Activated B cell treated with CpG ODN at 0.5 μM for 24 hours (primary cell): Measurements from ENCODE around the gene TGIF1. TPM values are rescaled to one million over a fixed set of nuclear protein-coding genes. Genes with fewer than 3 reads are reported as not detected.

Experiments used
- ATAC-seq: fragments of 200-7000 bp; cut with Tn5 transposase; one replicate; pipeline ENCODE4 v1.10.0; 2021; ENCODE audit warnings: low read depth, mild to moderate bottlenecking, moderate library complexity
- CTCF ChIA-PET: fragments of 350-600 bp; sonication (Branson Sonifier 250); formaldehyde crosslinking; loops from one replicate; lab custom pipeline; 2021; ENCODE audit warnings: antibody characterized with exemption; lab: Charles Lee
- POLR2A ChIA-PET: fragments of 350-600 bp; sonication (Branson Sonifier 250); formaldehyde crosslinking; loops from one replicate; lab custom pipeline; 2021; ENCODE audit warnings: antibody characterized with exemption; lab: Charles Lee
- DNase-seq: peaks from one replicate; pipeline ENCODE4 v3.0.0; 2022
- H3K27ac Mint-ChIP-seq: one replicate; pipeline ENCODE4 v1.8.0; 2020; ENCODE audit warnings: mixed read lengths
- H3K27me3 Mint-ChIP-seq: one replicate; pipeline ENCODE4 v1.8.0; 2021; ENCODE audit warnings: mixed read lengths
- H3K36me3 Mint-ChIP-seq: one replicate; pipeline ENCODE4 v1.8.0; 2021; ENCODE audit warnings: low read depth, mixed read lengths
- H3K4me1 Mint-ChIP-seq: one replicate; pipeline ENCODE4 v1.8.0; 2021; ENCODE audit warnings: mixed read lengths
- H3K4me3 Mint-ChIP-seq: one replicate; pipeline ENCODE4 v1.8.0; 2020; ENCODE audit warnings: mild to moderate bottlenecking, mixed read lengths
- H3K9me3 Mint-ChIP-seq: one replicate; pipeline ENCODE4 v1.8.0; 2020; ENCODE audit warnings: mixed read lengths
- CTCF ChIP-seq: fragments of 200-600 bp; IDR thresholded peaks from one replicate; pipeline ENCODE4 v1.8.0; 2022; ENCODE audit warnings: antibody characterized with exemption, mild to moderate bottlenecking
- intact Hi-C: fragments of 100-400 bp; cut with micrococcal nuclease; formaldehyde crosslinking; loops from one replicate; pipeline ENCODE4 v1.15.1; 2024
- total RNA-seq: library from RNA; stranded (reverse); gene quantifications from 2 replicates; pipeline ENCODE4 v1.2.3, GENCODE V29; 2022

TGIF1 gene
- total RNA-seq: 76.3 and 90.3 TPM in 2 replicates

GRCh38 chr18:3450012-3450798, at the start of gene TGIF1:
Gene TGIF1, plus strand, starts transcription at chr18:3450172. Its CDS starts 318 bp downstream, at chr18:3450490.
- intact Hi-C loops: loop anchor here (2.0 to 5.0 kb wide), 5 partner anchors 45 to 808 kb away; partner anchors contain the start of gene MYL12B
- CTCF ChIA-PET: interaction anchor here (0.8 to 5.4 kb wide), 3 partner anchors 127 to 147 kb away, joined by 3 to 81 read pairs (median 3); no protein-coding TSS in a partner anchor
- H3K4me3 Mint-ChIP-seq: peak within 1 kb of the TSS; percentile 96

DNA sequence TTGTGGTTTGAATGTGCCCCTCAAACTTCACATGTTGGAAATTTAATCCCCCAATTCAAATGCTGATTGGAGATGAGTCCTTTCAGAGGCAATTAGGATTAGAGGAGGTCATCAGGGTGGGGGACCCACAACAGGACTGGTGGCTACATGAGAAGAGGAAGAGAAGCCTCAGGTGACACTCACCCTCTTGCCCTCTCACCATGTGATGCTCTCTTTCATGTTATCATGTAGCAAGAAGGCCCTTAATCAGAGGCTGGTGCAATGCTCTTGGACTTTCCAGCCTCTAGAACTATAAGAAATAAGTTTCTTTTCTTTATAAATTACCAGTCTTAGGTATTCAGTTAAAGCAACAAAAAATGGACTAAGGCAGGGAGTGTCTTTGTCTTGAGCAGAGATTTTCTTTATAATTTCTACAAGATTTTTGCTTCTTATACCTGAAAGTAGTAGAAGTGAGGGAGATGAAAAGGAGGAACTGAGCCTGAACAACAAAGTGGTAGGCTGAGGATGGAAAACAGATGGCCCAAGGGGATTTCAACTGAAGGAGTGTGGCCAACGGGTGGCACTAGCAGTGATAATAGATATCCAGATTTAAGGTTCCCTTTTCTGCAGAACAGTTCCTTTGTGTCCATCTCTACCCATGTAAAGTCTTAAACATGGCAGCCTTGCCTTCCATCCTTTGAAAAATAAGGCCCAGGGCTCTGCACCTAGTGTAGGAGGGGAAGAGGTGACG, 49.2 kb upstream of the TGIF1 start:
- CTCF ChIA-PET: interaction anchor here (0.7 to 1.7 kb wide), 3 partner anchors 47 to 185 kb away, joined by 3 to 6 read pairs (median 3); no protein-coding TSS in a partner anchor
- POLR2A ChIA-PET: interaction anchor here (0.6 to 3.3 kb wide), 12 partner anchors 13 to 233 kb away, joined by 4 to 143 read pairs (median 8); partner anchors contain the start of gene TGIF1
- DNase-seq (no peak), ATAC-seq (peak; percentile 11)
- Mint-ChIP-seq H3K4me1 (peaks cover 53% of the 10 kb centered on the region), H3K36me3 (no peaks in the 10 kb centered on the region), H3K27me3 (no peaks in the 10 kb centered on the region), H3K9me3 (peaks cover 8% of the 10 kb centered on the region), H3K4me3 (peak overlapping the region; percentile 72), H3K27ac (peak overlapping the region; percentile 94)
- no peak for TF ChIP-seq CTCF
- intact Hi-C loops: loop anchor here (1.0 to 5.0 kb wide), 7 partner anchors 16 to 428 kb away; partner anchors contain the start of gene MYL12B

More at GRCh38 chr18:3450012-3450798, at the start of gene TGIF1:
- H3K4me1 Mint-ChIP-seq: peaks cover 54% of the 10 kb centered on the region
- H3K27ac Mint-ChIP-seq: peak within 1 kb of the TSS; percentile 100
- ATAC-seq (peak; percentile 9), DNase-seq (peak; percentile 66)
- H3K9me3 Mint-ChIP-seq: no peaks in the 10 kb centered on the region
- POLR2A ChIA-PET: interaction anchor here (0.7 to 10.3 kb wide), 29 partner anchors 8 to 794 kb away, joined by 3 to 432 read pairs (median 10); partner anchors contain the start of genes MYL12A and MYL12B
- peaks cover 38% of the 10 kb centered on the region for H3K36me3 Mint-ChIP-seq
- no peak for TF ChIP-seq CTCF
- no peaks in the 10 kb centered on the region for H3K27me3 Mint-ChIP-seq

GRCh38 chr18:3401669-3402620, 48.0 kb upstream of the TGIF1 start:
- H3K4me1 Mint-ChIP-seq: peaks cover 60% of the 10 kb centered on the region
- no peak for TF ChIP-seq CTCF
- peak; percentile 76 for ATAC-seq

GRCh38 chr18:3402982-3403451, 47.0 kb upstream of the TGIF1 start:
- peak overlapping the region; percentile 94 for H3K27ac Mint-ChIP-seq
- ChIA-PET CTCF (interaction anchor here (1.6 kb wide), 1 partner anchor 263 kb away, joined by 6 read pairs; no protein-coding TSS in a partner anchor), POLR2A (interaction anchor here (0.7 to 3.3 kb wide), 6 partner anchors 9 to 192 kb away, joined by 3 to 143 read pairs (median 10); partner anchors contain the start of gene TGIF1)
- H3K27me3 Mint-ChIP-seq: no peaks in the 10 kb centered on the region
- no peaks in the 10 kb centered on the region for H3K36me3 Mint-ChIP-seq
- H3K4me3 Mint-ChIP-seq: peak overlapping the region; percentile 15
- ATAC-seq (peak; percentile 20), DNase-seq (no peak)
- intact Hi-C loops: loop anchor here (1.0 to 5.0 kb wide), 10 partner anchors 9 to 431 kb away; partner anchors contain the start of gene MYL12B
- no peak for TF ChIP-seq CTCF
- H3K9me3 Mint-ChIP-seq: peaks cover 8% of the 10 kb centered on the region
- peaks cover 60% of the 10 kb centered on the region for H3K4me1 Mint-ChIP-seq

More at GRCh38 chr18:3401669-3402620, 48.0 kb upstream of the TGIF1 start:
- peak overlapping the region; percentile 94 for H3K27ac Mint-ChIP-seq
- no peak for DNase-seq
- H3K4me3 Mint-ChIP-seq: peak overlapping the region; percentile 72
- H3K36me3 Mint-ChIP-seq: no peaks in the 10 kb centered on the region
- H3K27me3 Mint-ChIP-seq: no peaks in the 10 kb centered on the region
- CTCF ChIA-PET: interaction anchor here (0.6 to 1.6 kb wide), 6 partner anchors 46 to 264 kb away, joined by 3 to 7 read pairs (median 4); no protein-coding TSS in a partner anchor
- intact Hi-C loops: loop anchor here (1.0 to 5.0 kb wide), 13 partner anchors 10 to 430 kb away; partner anchors contain the start of gene MYL12B
- POLR2A ChIA-PET: interaction anchor here (0.6 to 3.3 kb wide), 20 partner anchors 11 to 232 kb away, joined by 3 to 143 read pairs (median 5); partner anchors contain the start of gene TGIF1
- H3K9me3 Mint-ChIP-seq: peaks cover 8% of the 10 kb centered on the region
